Measurements from ENCODE around the gene TSPAN17.
A peak's percentile ranks its signal among the peaks of the same experiment; 100 is the strongest.

Gene TSPAN17

GRCh38 chr5:176608937-176609723 is 38.2 kb upstream of the TSPAN17 start:
- 43% methylated on average over 41 of the region's 46 CpGs for WGBS
- H3K4me2 ChIP-seq (ENCODE audit: low read length, poor library complexity, severe bottlenecking), result peak overlapping the region; percentile 88

GRCh38 chr5:176609724-176610434 is 37.4 kb upstream of the TSPAN17 start, which contains the start of gene GPRIN1:
GPRIN1 (minus strand) TSS chr5:176610156; CDS start chr5:176599834, 10,322 bp downstream.
- Histone ChIP-seq H3K79me1 (replicated peaks; ENCODE audit: low read length, poor library complexity, severe bottlenecking) (peaks cover 22% of the 10 kb centered on the region), H3K18ac (ENCODE audit: low read depth in 1 of 2, low read length in 2 of 2) (peak within 1 kb of the TSS in 1 of 2 experiments; percentile 41), H3K27me3 (ENCODE audit: control insufficient read depth in 1 of 2, insufficient read depth in 1 of 2, low read length in 2 of 2) (no peaks in the 10 kb centered on the region), H4K8ac (ENCODE audit: low read length) (peak within 1 kb of the TSS; percentile 56), H3K36me3 (ENCODE audit: control insufficient read depth in 1 of 2, insufficient read depth in 2 of 2, low read depth in 1 of 2, low read length in 2 of 2) (peaks cover 0 to 8% of the 10 kb centered on the region in 2 experiments), H3K14ac (ENCODE audit: low read length in 2 of 2) (peak within 1 kb of the TSS in 1 of 2 experiments; percentile 31), H2AK5ac (ENCODE audit: low read length, severe bottlenecking) (no peak within 1 kb of the TSS), H2BK5ac (ENCODE audit: low read depth, low read length, poor library complexity, severe bottlenecking) (no peak within 1 kb of the TSS), H2BK12ac (ENCODE audit: low read length in 2 of 2) (peak within 1 kb of the TSS in 1 of 2 experiments; percentile 22), H3K4me2 (ENCODE audit: low read length, poor library complexity, severe bottlenecking) (peak within 1 kb of the TSS; percentile 92), H4K91ac (ENCODE audit: low read length) (peak within 1 kb of the TSS; percentile 28), H3K4me1 (ENCODE audit: control insufficient read depth, insufficient read depth, low read depth, low read length) (peaks cover 32% of the 10 kb centered on the region), H3K4me3 (ENCODE audit: insufficient read depth in 1 of 2, low read depth in 1 of 2, low read length in 2 of 2) (peak within 1 kb of the TSS; percentile 79 to 81), H2BK15ac (ENCODE audit: low read depth, poor library complexity, severe bottlenecking) (peak within 1 kb of the TSS; percentile 83), H3K27ac (ENCODE audit: low read length, poor library complexity, severe bottlenecking) (no peak within 1 kb of the TSS), H3K9me3 (ENCODE audit: control insufficient read depth, low read length) (no peaks in the 10 kb centered on the region), H2AFZ (ENCODE audit: low read depth, low read length) (peak within 1 kb of the TSS; percentile 69), H3K23ac (ENCODE audit: low read length in 2 of 2) (no peak within 1 kb of the TSS), H2BK120ac (ENCODE audit: low read depth, low read length) (no peak within 1 kb of the TSS), H3K4ac (ENCODE audit: low read depth in 1 of 2, low read length in 2 of 2) (peak within 1 kb of the TSS; percentile 26 to 77), H3K9ac (ENCODE audit: low read length) (peak within 1 kb of the TSS; percentile 22)
- WGBS, result 1% methylated on average over 38 of the region's 101 CpGs
- DNase-seq, result peak; percentile 54

More at GRCh38 chr5:176608937-176609723, 38.2 kb upstream of the TSPAN17 start:
- H3K4ac ChIP-seq (ENCODE audit: low read depth in 1 of 2, low read length in 2 of 2), result no peak overlapping the region
- no peak overlapping the region for H2BK5ac ChIP-seq (ENCODE audit: low read depth, low read length, poor library complexity, severe bottlenecking)
- no peak overlapping the region for H4K8ac ChIP-seq (ENCODE audit: low read length)
- H3K4me3 ChIP-seq (ENCODE audit: insufficient read depth in 1 of 2, low read depth in 1 of 2, low read length in 2 of 2), result peak overlapping the region; percentile 79
- peak overlapping the region; percentile 22 for H3K9ac ChIP-seq (ENCODE audit: low read length)
- no peak overlapping the region for H2BK15ac ChIP-seq (ENCODE audit: low read depth, poor library complexity, severe bottlenecking)
- H3K23ac ChIP-seq (ENCODE audit: low read length in 2 of 2), result no peak overlapping the region
- H3K79me1 ChIP-seq (replicated peaks; ENCODE audit: low read length, poor library complexity, severe bottlenecking), result peaks cover 22% of the 10 kb centered on the region
- H3K27me3 ChIP-seq (ENCODE audit: control insufficient read depth in 1 of 2, insufficient read depth in 1 of 2, low read length in 2 of 2), result no peaks in the 10 kb centered on the region
- H3K36me3 ChIP-seq (ENCODE audit: control insufficient read depth in 1 of 2, insufficient read depth in 2 of 2, low read depth in 1 of 2, low read length in 2 of 2), result peaks cover 0 to 8% of the 10 kb centered on the region in 2 experiments
- H3K9me3 ChIP-seq (ENCODE audit: control insufficient read depth, low read length), result no peaks in the 10 kb centered on the region
- H2BK12ac ChIP-seq (ENCODE audit: low read length in 2 of 2), result no peak overlapping the region
- H2AFZ ChIP-seq (ENCODE audit: low read depth, low read length), result no peak overlapping the region
- H2AK5ac ChIP-seq (ENCODE audit: low read length, severe bottlenecking), result no peak overlapping the region
- peak overlapping the region; percentile 28 for H4K91ac ChIP-seq (ENCODE audit: low read length)
- H2BK120ac ChIP-seq (ENCODE audit: low read depth, low read length), result no peak overlapping the region
- H3K27ac ChIP-seq (ENCODE audit: low read length, poor library complexity, severe bottlenecking), result no peak overlapping the region
- peak overlapping the region in 1 of 2 experiments; percentile 41 for H3K18ac ChIP-seq (ENCODE audit: low read depth in 1 of 2, low read length in 2 of 2)
- no peak for DNase-seq
- H3K14ac ChIP-seq (ENCODE audit: low read length in 2 of 2), result peak overlapping the region in 1 of 2 experiments; percentile 30
- peaks cover 27% of the 10 kb centered on the region for H3K4me1 ChIP-seq (ENCODE audit: control insufficient read depth, insufficient read depth, low read depth, low read length)

DNA sequence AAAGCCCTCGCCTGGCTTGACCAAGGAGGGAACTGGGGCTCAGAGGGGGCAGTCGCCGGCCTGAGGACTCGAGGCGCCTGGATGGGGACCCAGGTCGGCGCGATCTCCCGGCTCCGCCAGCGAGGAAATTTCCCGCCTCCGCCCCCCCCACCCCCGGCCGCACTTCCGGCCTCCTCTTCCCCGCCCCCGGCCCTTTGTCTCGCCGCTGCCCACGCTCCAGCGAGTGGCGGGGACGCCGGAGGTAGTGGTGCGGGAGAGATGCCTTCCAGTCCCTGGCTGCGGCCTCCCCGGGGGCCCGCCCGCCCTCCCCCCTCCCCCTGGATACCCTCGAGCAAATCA is 36.9 kb upstream of the TSPAN17 start:
- H3K9me3 ChIP-seq (ENCODE audit: control insufficient read depth, low read length), result no peaks in the 10 kb centered on the region
- peaks cover 34% of the 10 kb centered on the region for H3K4me1 ChIP-seq (ENCODE audit: control insufficient read depth, insufficient read depth, low read depth, low read length)
- peaks cover 0 to 5% of the 10 kb centered on the region in 2 experiments for H3K36me3 ChIP-seq (ENCODE audit: control insufficient read depth in 1 of 2, insufficient read depth in 2 of 2, low read depth in 1 of 2, low read length in 2 of 2)
- peak overlapping the region; percentile 56 for H4K8ac ChIP-seq (ENCODE audit: low read length)
- DNase-seq, result no peak
- H2AFZ ChIP-seq (ENCODE audit: low read depth, low read length), result peak overlapping the region; percentile 21
- no peak overlapping the region for H3K27ac ChIP-seq (ENCODE audit: low read length, poor library complexity, severe bottlenecking)
- no peak overlapping the region for H2BK120ac ChIP-seq (ENCODE audit: low read depth, low read length)
- no peak overlapping the region for H3K18ac ChIP-seq (ENCODE audit: low read depth in 1 of 2, low read length in 2 of 2)
- H2BK15ac ChIP-seq (ENCODE audit: low read depth, poor library complexity, severe bottlenecking), result peak overlapping the region; percentile 83
- H2BK5ac ChIP-seq (ENCODE audit: low read depth, low read length, poor library complexity, severe bottlenecking), result no peak overlapping the region
- peaks cover 19% of the 10 kb centered on the region for H3K79me1 ChIP-seq (replicated peaks; ENCODE audit: low read length, poor library complexity, severe bottlenecking)
- no peak overlapping the region for H2AK5ac ChIP-seq (ENCODE audit: low read length, severe bottlenecking)
- H2BK12ac ChIP-seq (ENCODE audit: low read length in 2 of 2), result peak overlapping the region in 1 of 2 experiments; percentile 22
- WGBS, result 0% methylated on average over 5 of the region's 31 CpGs
- no peak overlapping the region for H3K23ac ChIP-seq (ENCODE audit: low read length in 2 of 2)
- no peak overlapping the region for H4K91ac ChIP-seq (ENCODE audit: low read length)
- peak overlapping the region; percentile 79 to 81 for H3K4me3 ChIP-seq (ENCODE audit: insufficient read depth in 1 of 2, low read depth in 1 of 2, low read length in 2 of 2)
- peak overlapping the region; percentile 92 for H3K4me2 ChIP-seq (ENCODE audit: low read length, poor library complexity, severe bottlenecking)
- no peak overlapping the region for H3K9ac ChIP-seq (ENCODE audit: low read length)
- H3K4ac ChIP-seq (ENCODE audit: low read depth in 1 of 2, low read length in 2 of 2), result peak overlapping the region in 1 of 2 experiments; percentile 26
- H3K27me3 ChIP-seq (ENCODE audit: control insufficient read depth in 1 of 2, insufficient read depth in 1 of 2, low read length in 2 of 2), result no peaks in the 10 kb centered on the region
- H3K14ac ChIP-seq (ENCODE audit: low read length in 2 of 2), result peak overlapping the region in 1 of 2 experiments; percentile 31

GRCh38 chr5:176611435-176611834 is 35.8 kb upstream of the TSPAN17 start:
- Histone ChIP-seq H3K18ac (ENCODE audit: low read depth in 1 of 2, low read length in 2 of 2) (no peak overlapping the region), H3K27ac (ENCODE audit: low read length, poor library complexity, severe bottlenecking) (no peak overlapping the region)
- WGBS, result 12% methylated on average over 10 of the region's 10 CpGs

More at GRCh38 chr5:176611435-176611834, 35.8 kb upstream of the TSPAN17 start:
- peaks cover 14% of the 10 kb centered on the region for H3K79me1 ChIP-seq (replicated peaks; ENCODE audit: low read length, poor library complexity, severe bottlenecking)
- no peak overlapping the region for H4K8ac ChIP-seq (ENCODE audit: low read length)
- no peak overlapping the region for H3K14ac ChIP-seq (ENCODE audit: low read length in 2 of 2)
- no peak overlapping the region for H2BK120ac ChIP-seq (ENCODE audit: low read depth, low read length)
- H3K4me2 ChIP-seq (ENCODE audit: low read length, poor library complexity, severe bottlenecking), result no peak overlapping the region
- H3K4me1 ChIP-seq (ENCODE audit: control insufficient read depth, insufficient read depth, low read depth, low read length), result peaks cover 42% of the 10 kb centered on the region
- no peak overlapping the region for H2BK12ac ChIP-seq (ENCODE audit: low read length in 2 of 2)
- no peak overlapping the region for H2BK5ac ChIP-seq (ENCODE audit: low read depth, low read length, poor library complexity, severe bottlenecking)
- no peak overlapping the region for H3K9ac ChIP-seq (ENCODE audit: low read length)
- H3K27me3 ChIP-seq (ENCODE audit: control insufficient read depth in 1 of 2, insufficient read depth in 1 of 2, low read length in 2 of 2), result no peaks in the 10 kb centered on the region
- no peak overlapping the region for H4K91ac ChIP-seq (ENCODE audit: low read length)
- H3K4ac ChIP-seq (ENCODE audit: low read depth in 1 of 2, low read length in 2 of 2), result no peak overlapping the region
- H3K23ac ChIP-seq (ENCODE audit: low read length in 2 of 2), result no peak overlapping the region
- no peak overlapping the region for H3K4me3 ChIP-seq (ENCODE audit: insufficient read depth in 1 of 2, low read depth in 1 of 2, low read length in 2 of 2)
- H3K9me3 ChIP-seq (ENCODE audit: control insufficient read depth, low read length), result no peaks in the 10 kb centered on the region
- H2BK15ac ChIP-seq (ENCODE audit: low read depth, poor library complexity, severe bottlenecking), result no peak overlapping the region
- H2AFZ ChIP-seq (ENCODE audit: low read depth, low read length), result no peak overlapping the region
- H3K36me3 ChIP-seq (ENCODE audit: control insufficient read depth in 1 of 2, insufficient read depth in 2 of 2, low read depth in 1 of 2, low read length in 2 of 2), result peaks cover 0 to 4% of the 10 kb centered on the region in 2 experiments
- H2AK5ac ChIP-seq (ENCODE audit: low read length, severe bottlenecking), result no peak overlapping the region
- DNase-seq, result peak; percentile 86

Measured in mesenchymal stem cell (in vitro differentiated cells and primary cell).